SK-N-SH (cell line): ENCODE measurements around the gene MTERF2. TPM values are rescaled to one million over a fixed set of nuclear protein-coding genes. Genes with fewer than 3 reads are reported as not detected.

Experiments
- CTCF ChIA-PET: fragments of 300-600, 350-600 bp; formaldehyde crosslinking; extraction: SDS; loops from one replicate; lab custom pipeline; 2021; lab: Yijun Ruan, JAX
- POLR2A ChIA-PET: fragments of 350-600 bp; sonication (Branson Sonifier 250); formaldehyde crosslinking; extraction: SDS; loops from one replicate; lab custom pipeline; 2020; ENCODE audit warnings: antibody characterized with exemption, inconsistent platforms; lab: Yijun Ruan, JAX
- DNase-seq: peaks from one replicate; pipeline ENCODE4 v3.0.0; 2012
- H2AFZ ChIP-seq: fragments of 200-600 bp; sonication (generic); 2 replicates; pipeline ENCODE4 v1.8.1; 2016; ENCODE audit warnings: antibody characterized with exemption, mild to moderate bottlenecking, low read depth
- H3F3A ChIP-seq: fragments of 200-600 bp; sonication (generic); replicated peaks from 2 replicates; pipeline ENCODE3; 2016; ENCODE audit warnings: antibody characterized with exemption, mild to moderate bottlenecking; ENCODE audit not compliant: insufficient read depth
- H3K27ac ChIP-seq, 2 experiments: fragments of 200-500 bp in 1 of 2; fragments of 200-600 bp in 1 of 2; sonication (Bioruptor generic) in 1 of 2; sonication (generic), shearing (Covaris generic) in 1 of 2; 2 replicates each; pipeline versions ENCODE4 v1.5.1 to v1.6.1; 2014 to 2016; ENCODE audit warnings: low read depth in 2 of 2, inconsistent platforms in 1 of 2, low read length in 1 of 2, mild to moderate bottlenecking in 1 of 2, mixed read lengths in 1 of 2
- H3K27me3 ChIP-seq: fragments of 200-600 bp; sonication (generic), shearing (Covaris generic); 2 replicates; pipeline ENCODE4 v1.6.1; 2016; ENCODE audit warnings: mixed run types; ENCODE audit not compliant: insufficient read depth
- H3K36me3 ChIP-seq, 2 experiments: fragments of 200-500 bp in 1 of 2; fragments of 200-600 bp in 1 of 2; sonication (Bioruptor generic) in 1 of 2; sonication (generic) in 1 of 2; replicated peaks in 1 of 2; 2 replicates each; pipeline versions ENCODE3 to v1.5.1; 2014 to 2016; ENCODE audit warnings: low read length in 1 of 2, mild to moderate bottlenecking in 1 of 2; ENCODE audit not compliant: insufficient read depth in 2 of 2, control insufficient read depth in 1 of 2
- H3K4me1 ChIP-seq, 2 experiments: fragments of 200-500 bp in 1 of 2; fragments of 200-600 bp in 1 of 2; sonication (Bioruptor generic) in 1 of 2; sonication (generic), shearing (Covaris generic) in 1 of 2; 2 replicates each; pipeline versions ENCODE4 v1.5.1 to v1.6.1; 2014 to 2016; ENCODE audit warnings: low read depth in 1 of 2, low read length in 1 of 2, mixed run types in 1 of 2; ENCODE audit not compliant: insufficient read depth in 2 of 2, control insufficient read depth in 1 of 2
- H3K4me2 ChIP-seq: fragments of 200-600 bp; sonication (generic), shearing (Covaris generic); 2 replicates; pipeline ENCODE4 v1.6.1; 2017; ENCODE audit warnings: mixed run types
- H3K4me3 ChIP-seq, 2 experiments: fragments of 200-500 bp in 1 of 2; fragments of 200-600 bp in 1 of 2; sonication (Bioruptor generic) in 1 of 2; sonication (generic), shearing (Covaris generic) in 1 of 2; 2 replicates each; pipeline versions ENCODE4 v1.5.1 to v1.8.1; 2014 to 2016; ENCODE audit warnings: low read depth in 2 of 2, inconsistent platforms in 1 of 2, low read length in 1 of 2, mild to moderate bottlenecking in 1 of 2, mixed read lengths in 1 of 2, moderate library complexity in 1 of 2
- H3K79me2 ChIP-seq: fragments of 200-600 bp; sonication (generic); 2 replicates; pipeline ENCODE4 v1.8.1; 2017; ENCODE audit warnings: mild to moderate bottlenecking; ENCODE audit not compliant: insufficient read depth
- H3K9ac ChIP-seq: fragments of 200-600 bp; sonication (generic); 2 replicates; pipeline ENCODE4 v1.6.1; 2017; ENCODE audit warnings: mixed run types
- H3K9me2 ChIP-seq: fragments of 200-600 bp; sonication (generic); 2 replicates; pipeline ENCODE4 v1.6.1; 2017; ENCODE audit warnings: mixed run types
- H3K9me3 ChIP-seq: fragments of 200-600 bp; sonication (generic); 2 replicates; pipeline ENCODE4 v1.6.1; 2017; ENCODE audit warnings: mixed run types, mild to moderate bottlenecking, moderate library complexity
- H4K20me1 ChIP-seq: fragments of 200-600 bp; sonication (generic); 2 replicates; pipeline ENCODE4 v1.6.1; 2017; ENCODE audit warnings: mild to moderate bottlenecking, mixed run types; ENCODE audit not compliant: insufficient read depth
- ELF1 ChIP-seq: IDR thresholded peaks from 2 replicates; pipeline ENCODE4 v1.4.0; 2012
- EP300 ChIP-seq, 2 experiments: IDR thresholded peaks; 2 replicates each; pipeline versions ENCODE4 v1.4.0 to v1.6.1; 2012; ENCODE audit warnings: borderline replicate concordance in 1 of 2, low read depth in 1 of 2, low read length in 1 of 2
- EZH2phosphoT487 ChIP-seq: fragments of 200-600 bp; sonication (generic); IDR thresholded peaks from 2 replicates; pipeline ENCODE4 v1.6.1; 2017; ENCODE audit warnings: low read depth, mixed run types, mild to moderate bottlenecking, antibody characterized with exemption, moderate library complexity, borderline replicate concordance
- FOXM1 ChIP-seq: IDR thresholded peaks from 2 replicates; pipeline ENCODE4 v1.4.0; 2012; ENCODE audit warnings: low read depth, mild to moderate bottlenecking
- JUND ChIP-seq: IDR thresholded peaks from 2 replicates; pipeline ENCODE4 v1.4.0; 2012
- MXI1 ChIP-seq: IDR thresholded peaks from 2 replicates; pipeline ENCODE4 v1.6.1; 2012; ENCODE audit warnings: mild to moderate bottlenecking, low read depth, low read length, improper control_type of control experiment
- NFIC ChIP-seq: IDR thresholded peaks from 2 replicates; pipeline ENCODE4 v1.4.0; 2012; ENCODE audit warnings: borderline replicate concordance
- NRF1 ChIP-seq: IDR thresholded peaks from 2 replicates; pipeline ENCODE4 v1.6.1; 2012; ENCODE audit warnings: low read depth, mild to moderate bottlenecking, low read length
- POLR2AphosphoS5 ChIP-seq: IDR thresholded peaks from 2 replicates; pipeline ENCODE4 v1.6.1; 2012; ENCODE audit warnings: low read depth, low read length
- RAD21 ChIP-seq: IDR thresholded peaks from 2 replicates; pipeline ENCODE4 v1.6.1; 2012; ENCODE audit warnings: mild to moderate bottlenecking, low read length
- RFX5 ChIP-seq: IDR thresholded peaks from 2 replicates; pipeline ENCODE4 v1.6.1; 2012; ENCODE audit warnings: mild to moderate bottlenecking, improper control_type of control experiment, low read length
- RXRA ChIP-seq: IDR thresholded peaks from 2 replicates; pipeline ENCODE4 v1.4.0; 2012; ENCODE audit warnings: low read depth, mild to moderate bottlenecking, borderline replicate concordance
- SIN3A ChIP-seq: IDR thresholded peaks from 2 replicates; pipeline ENCODE4 v1.6.1; 2012; ENCODE audit warnings: low read depth, mild to moderate bottlenecking, low read length, moderate library complexity, borderline replicate concordance
- SMC3 ChIP-seq: IDR thresholded peaks from 2 replicates; pipeline ENCODE4 v1.6.1; 2012; ENCODE audit warnings: low read depth, low read length, improper control_type of control experiment
- YY1 ChIP-seq: IDR thresholded peaks from 2 replicates; pipeline ENCODE4 v1.4.0; 2012; ENCODE audit warnings: low read depth, mild to moderate bottlenecking
- WGBS: methylation state at CpG from one replicate; pipeline ENCODE4 v1.1.6; 2017; ENCODE audit warnings: low lambda C conversion rate; 5-methylcytosine and 5-hydroxymethylcytosine counted together
- polyA plus RNA-seq, 3 experiments: library from polyadenylated mRNA; depleted of rRNA; stranded (reverse); fragments of >200 nt; gene quantifications; 2 replicates each; pipeline ENCODE4 v1.2.3, GENCODE V29; 2012
- TF ChIP-seq, protein P1 (sequence below): fragments of 150-350 bp; IDR thresholded peaks from 2 replicates; pipeline ENCODE4 v1.6.1; 2016; ENCODE audit warnings: mild to moderate bottlenecking, low read depth, low read length
- TF ChIP-seq, protein P2 (sequence below): IDR thresholded peaks from 2 replicates; pipeline ENCODE4 v1.4.0; 2012; ENCODE audit warnings: low read depth
- TF ChIP-seq, protein P3 (sequence below): IDR thresholded peaks from 2 replicates; pipeline ENCODE4; 2012
- TF ChIP-seq, protein P4 (sequence below): fragments of 200-600 bp; sonication (generic); IDR thresholded peaks from 2 replicates; pipeline ENCODE4 v1.6.1; 2017; ENCODE audit warnings: antibody characterized with exemption, mild to moderate bottlenecking, moderate library complexity

Gene MTERF2
- polyA plus RNA-seq, 1 of the 3 experiments (the other 2 are of a cell fraction): 5.9 TPM

DNA sequence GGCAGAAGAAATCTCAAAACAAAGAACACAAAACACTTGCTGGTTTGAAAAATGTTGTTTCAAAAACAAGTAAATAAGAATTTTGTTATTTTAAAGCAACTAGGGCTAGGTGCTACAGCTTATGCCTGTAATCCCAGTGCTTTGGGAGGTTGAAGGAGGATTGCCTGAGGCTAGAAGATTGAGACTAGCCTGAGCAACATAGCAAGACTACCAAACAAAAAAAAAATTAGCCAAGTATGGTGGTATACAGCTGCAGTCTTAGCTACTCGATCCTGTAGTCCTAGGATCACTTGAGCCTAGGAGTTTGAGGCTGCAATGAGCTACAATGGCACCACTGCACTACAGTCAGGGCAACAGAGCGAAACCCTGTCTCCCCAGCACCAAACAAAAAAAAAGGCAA, 32.6 kb upstream of the MTERF2 start:
- H3K27me3 ChIP-seq: no peaks in the 10 kb centered on the region
- no peaks in the 10 kb centered on the region for H3K9me3 ChIP-seq
- no peaks in the 10 kb centered on the region for H3K4me1 ChIP-seq
- H2AFZ ChIP-seq: no peak overlapping the region
- CTCF ChIA-PET: no interaction called here
- H3K9me2 ChIP-seq: no peaks in the 10 kb centered on the region
- no peak overlapping the region for H3K4me3 ChIP-seq
- no peaks in the 10 kb centered on the region for H4K20me1 ChIP-seq
- no peak overlapping the region for H3K9ac ChIP-seq
- H3K79me2 ChIP-seq: peaks cover 12% of the 10 kb centered on the region; the same call in 1 of the 2 replicates
- H3K4me2 ChIP-seq: no peak overlapping the region
- H3F3A ChIP-seq: no peaks in the 10 kb centered on the region
- DNase-seq: no peak
- H3K36me3 ChIP-seq: peaks cover 0 to 10% of the 10 kb centered on the region in 2 experiments
- TF ChIP-seq POLR2AphosphoS5 (no peak), NFIC (no peak), SMC3 (no peak), RFX5 (no peak), FOXM1 (no peak), MXI1 (no peak), YY1 (no peak), EP300 (IDR thresholded peaks at IDR 0.05; ENCODE audit: borderline replicate concordance in 1 of 2, low read depth in 1 of 2, low read length in 1 of 2) (no peak), ELF1 (no peak)
- TF ChIP-seq, protein P1, sequence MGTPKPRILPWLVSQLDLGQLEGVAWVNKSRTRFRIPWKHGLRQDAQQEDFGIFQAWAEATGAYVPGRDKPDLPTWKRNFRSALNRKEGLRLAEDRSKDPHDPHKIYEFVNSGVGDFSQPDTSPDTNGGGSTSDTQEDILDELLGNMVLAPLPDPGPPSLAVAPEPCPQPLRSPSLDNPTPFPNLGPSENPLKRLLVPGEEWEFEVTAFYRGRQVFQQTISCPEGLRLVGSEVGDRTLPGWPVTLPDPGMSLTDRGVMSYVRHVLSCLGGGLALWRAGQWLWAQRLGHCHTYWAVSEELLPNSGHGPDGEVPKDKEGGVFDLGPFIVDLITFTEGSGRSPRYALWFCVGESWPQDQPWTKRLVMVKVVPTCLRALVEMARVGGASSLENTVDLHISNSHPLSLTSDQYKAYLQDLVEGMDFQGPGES: no peak
- TF ChIP-seq, protein P2, sequence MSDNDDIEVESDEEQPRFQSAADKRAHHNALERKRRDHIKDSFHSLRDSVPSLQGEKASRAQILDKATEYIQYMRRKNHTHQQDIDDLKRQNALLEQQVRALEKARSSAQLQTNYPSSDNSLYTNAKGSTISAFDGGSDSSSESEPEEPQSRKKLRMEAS: no peak
- TF ChIP-seq, protein P3, sequence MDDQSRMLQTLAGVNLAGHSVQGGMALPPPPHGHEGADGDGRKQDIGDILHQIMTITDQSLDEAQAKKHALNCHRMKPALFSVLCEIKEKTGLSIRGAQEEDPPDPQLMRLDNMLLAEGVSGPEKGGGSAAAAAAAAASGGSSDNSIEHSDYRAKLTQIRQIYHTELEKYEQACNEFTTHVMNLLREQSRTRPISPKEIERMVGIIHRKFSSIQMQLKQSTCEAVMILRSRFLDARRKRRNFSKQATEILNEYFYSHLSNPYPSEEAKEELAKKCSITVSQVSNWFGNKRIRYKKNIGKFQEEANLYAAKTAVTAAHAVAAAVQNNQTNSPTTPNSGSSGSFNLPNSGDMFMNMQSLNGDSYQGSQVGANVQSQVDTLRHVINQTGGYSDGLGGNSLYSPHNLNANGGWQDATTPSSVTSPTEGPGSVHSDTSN: no peak
- no peak overlapping the region for H3K27ac ChIP-seq
- POLR2A ChIA-PET: interaction anchor here (0.6 kb wide), 1 partner anchor 51 kb away, joined by 3 read pairs; no protein-coding TSS in a partner anchor
- WGBS: 100% methylated on average over 2 of the region's 2 CpGs

DNA sequence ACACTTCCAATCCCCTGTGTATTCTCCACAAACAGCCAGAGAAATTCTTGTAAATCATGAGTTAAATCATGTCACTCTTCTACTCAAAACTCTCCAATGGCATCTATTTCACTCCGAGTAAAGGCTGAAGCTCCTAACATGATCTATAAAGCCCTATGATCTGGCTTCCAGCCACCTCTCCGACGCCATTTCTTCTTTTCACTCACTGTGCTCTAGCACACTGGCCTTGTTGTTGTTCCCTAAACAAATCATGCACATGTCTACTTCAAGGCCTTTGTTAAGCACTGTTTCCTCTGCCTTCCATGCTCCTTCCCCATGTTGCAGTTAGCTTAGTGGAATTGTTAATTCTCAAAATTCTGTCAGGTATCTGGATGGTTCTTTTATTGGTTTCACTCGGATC, 30.1 kb upstream of the MTERF2 start:
- Histone ChIP-seq H3K9ac (no peak overlapping the region), H3K27ac (no peak overlapping the region), H4K20me1 (no peaks in the 10 kb centered on the region), H3K27me3 (no peaks in the 10 kb centered on the region), H3K4me1 (no peaks in the 10 kb centered on the region), H3F3A (no peaks in the 10 kb centered on the region), H3K9me2 (no peaks in the 10 kb centered on the region), H3K9me3 (no peaks in the 10 kb centered on the region), H3K4me3 (no peak overlapping the region), H3K4me2 (no peak overlapping the region), H2AFZ (no peak overlapping the region), H3K36me3 (peaks cover 0 to 10% of the 10 kb centered on the region in 2 experiments), H3K79me2 (no peaks in the 10 kb centered on the region)
- TF ChIP-seq, protein P2: no peak
- TF ChIP-seq JUND (no peak), YY1 (no peak), SMC3 (no peak), RFX5 (no peak), NRF1 (no peak), RAD21 (no peak), MXI1 (no peak), SIN3A (no peak), RXRA (no peak), EZH2phosphoT487 (no peak), FOXM1 (no peak), EP300 (IDR thresholded peaks at IDR 0.05; ENCODE audit: borderline replicate concordance in 1 of 2, low read depth in 1 of 2, low read length in 1 of 2) (no peak)
- TF ChIP-seq, protein P4, sequence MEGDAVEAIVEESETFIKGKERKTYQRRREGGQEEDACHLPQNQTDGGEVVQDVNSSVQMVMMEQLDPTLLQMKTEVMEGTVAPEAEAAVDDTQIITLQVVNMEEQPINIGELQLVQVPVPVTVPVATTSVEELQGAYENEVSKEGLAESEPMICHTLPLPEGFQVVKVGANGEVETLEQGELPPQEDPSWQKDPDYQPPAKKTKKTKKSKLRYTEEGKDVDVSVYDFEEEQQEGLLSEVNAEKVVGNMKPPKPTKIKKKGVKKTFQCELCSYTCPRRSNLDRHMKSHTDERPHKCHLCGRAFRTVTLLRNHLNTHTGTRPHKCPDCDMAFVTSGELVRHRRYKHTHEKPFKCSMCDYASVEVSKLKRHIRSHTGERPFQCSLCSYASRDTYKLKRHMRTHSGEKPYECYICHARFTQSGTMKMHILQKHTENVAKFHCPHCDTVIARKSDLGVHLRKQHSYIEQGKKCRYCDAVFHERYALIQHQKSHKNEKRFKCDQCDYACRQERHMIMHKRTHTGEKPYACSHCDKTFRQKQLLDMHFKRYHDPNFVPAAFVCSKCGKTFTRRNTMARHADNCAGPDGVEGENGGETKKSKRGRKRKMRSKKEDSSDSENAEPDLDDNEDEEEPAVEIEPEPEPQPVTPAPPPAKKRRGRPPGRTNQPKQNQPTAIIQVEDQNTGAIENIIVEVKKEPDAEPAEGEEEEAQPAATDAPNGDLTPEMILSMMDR: no peak
- TF ChIP-seq, protein P1: no peak
- CTCF ChIA-PET: interaction anchor here (1.1 kb wide), 1 partner anchor 9 kb away, joined by 3 read pairs; no protein-coding TSS in a partner anchor
- no peak for DNase-seq
- WGBS: 93% methylated on average over 4 of the region's 4 CpGs
- POLR2A ChIA-PET: no interaction called here
